ENCODE results near the gene CDK5RAP2. TPM values are rescaled to one million over a fixed set of nuclear protein-coding genes. Genes with fewer than 3 reads are reported as not detected.

CDK5RAP2 gene
- total RNA-seq, 1 donor from 2014 or later, result 54.7 TPM

- H3K9me3 ChIP-seq, result no peaks in the 10 kb centered on the region
- intact Hi-C loops (cut with DNase I), result no loop called here
Measured at GRCh38 chr9:120358877-120359276, 221.1 kb downstream of the CDK5RAP2 start.

GRCh38 chr9:120353506-120353905 is 226.5 kb downstream of the CDK5RAP2 start:
- no peaks in the 10 kb centered on the region for H3K4me1 ChIP-seq
- intact Hi-C loops (cut with DNase I), result no loop called here
- H3K27ac ChIP-seq, result no peak overlapping the region
- no peaks in the 10 kb centered on the region for H3K36me3 ChIP-seq
- no peak overlapping the region for H3K4me3 ChIP-seq
- DNase-seq (no peak), ATAC-seq (no peak)
- H3K9me3 ChIP-seq, result no peaks in the 10 kb centered on the region
- H3K27me3 ChIP-seq (ENCODE audit: low read depth), result no peaks in the 10 kb centered on the region
- TF ChIP-seq, protein P1, sequence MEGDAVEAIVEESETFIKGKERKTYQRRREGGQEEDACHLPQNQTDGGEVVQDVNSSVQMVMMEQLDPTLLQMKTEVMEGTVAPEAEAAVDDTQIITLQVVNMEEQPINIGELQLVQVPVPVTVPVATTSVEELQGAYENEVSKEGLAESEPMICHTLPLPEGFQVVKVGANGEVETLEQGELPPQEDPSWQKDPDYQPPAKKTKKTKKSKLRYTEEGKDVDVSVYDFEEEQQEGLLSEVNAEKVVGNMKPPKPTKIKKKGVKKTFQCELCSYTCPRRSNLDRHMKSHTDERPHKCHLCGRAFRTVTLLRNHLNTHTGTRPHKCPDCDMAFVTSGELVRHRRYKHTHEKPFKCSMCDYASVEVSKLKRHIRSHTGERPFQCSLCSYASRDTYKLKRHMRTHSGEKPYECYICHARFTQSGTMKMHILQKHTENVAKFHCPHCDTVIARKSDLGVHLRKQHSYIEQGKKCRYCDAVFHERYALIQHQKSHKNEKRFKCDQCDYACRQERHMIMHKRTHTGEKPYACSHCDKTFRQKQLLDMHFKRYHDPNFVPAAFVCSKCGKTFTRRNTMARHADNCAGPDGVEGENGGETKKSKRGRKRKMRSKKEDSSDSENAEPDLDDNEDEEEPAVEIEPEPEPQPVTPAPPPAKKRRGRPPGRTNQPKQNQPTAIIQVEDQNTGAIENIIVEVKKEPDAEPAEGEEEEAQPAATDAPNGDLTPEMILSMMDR (IDR thresholded peaks at IDR 0.05), result no peak

More at GRCh38 chr9:120358877-120359276, 221.1 kb downstream of the CDK5RAP2 start:
- H3K36me3 ChIP-seq, result no peaks in the 10 kb centered on the region
- H3K27me3 ChIP-seq (ENCODE audit: low read depth), result no peaks in the 10 kb centered on the region
- no peak for DNase-seq
- H3K27ac ChIP-seq, result no peak overlapping the region
- ATAC-seq, result no peak
- H3K4me1 ChIP-seq, result no peaks in the 10 kb centered on the region
- TF ChIP-seq, protein P1 (IDR thresholded peaks at IDR 0.05), result no peak
- no peak overlapping the region for H3K4me3 ChIP-seq

DNA sequence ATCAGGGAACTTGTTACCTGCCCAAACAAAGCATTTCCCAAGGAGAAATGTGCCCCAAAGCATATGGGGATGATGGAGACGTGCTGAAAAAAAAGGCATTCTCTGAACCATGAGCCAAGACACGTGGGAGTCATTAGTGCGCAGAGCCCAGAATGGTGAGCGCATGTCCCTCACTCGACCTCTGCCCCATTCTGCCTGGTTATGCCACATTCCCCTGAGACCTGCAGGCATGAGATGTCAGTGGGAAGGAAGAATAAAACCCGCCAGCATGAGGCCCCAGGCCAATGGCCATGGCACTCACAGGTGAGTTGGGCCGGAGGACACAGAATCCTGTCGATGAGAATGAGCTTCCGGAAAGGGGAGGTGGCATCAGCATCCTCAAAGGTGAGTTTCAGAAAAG is 228.9 kb downstream of the CDK5RAP2 start:
- intact Hi-C loops (cut with DNase I), result no loop called here
- Histone ChIP-seq H3K27ac (no peak overlapping the region), H3K27me3 (ENCODE audit: low read depth) (no peaks in the 10 kb centered on the region), H3K4me3 (no peak overlapping the region), H3K36me3 (no peaks in the 10 kb centered on the region), H3K9me3 (no peaks in the 10 kb centered on the region), H3K4me1 (no peaks in the 10 kb centered on the region)
- ATAC-seq (no peak), DNase-seq (no peak)
- TF ChIP-seq, protein P1 (IDR thresholded peaks at IDR 0.05), result no peak

- no peaks in the 10 kb centered on the region for H3K4me1 ChIP-seq
- intact Hi-C loops (cut with DNase I), result no loop called here
- TF ChIP-seq, protein P1 (IDR thresholded peaks at IDR 0.05), result no peak
- H3K9me3 ChIP-seq, result no peaks in the 10 kb centered on the region
- ATAC-seq (no peak), DNase-seq (no peak)
- H3K4me3 ChIP-seq, result no peak overlapping the region
- H3K27me3 ChIP-seq (ENCODE audit: low read depth), result no peaks in the 10 kb centered on the region
- H3K27ac ChIP-seq, result no peak overlapping the region
- no peaks in the 10 kb centered on the region for H3K36me3 ChIP-seq
Measured at GRCh38 chr9:120350596-120350995, 229.4 kb downstream of the CDK5RAP2 start.

DNA sequence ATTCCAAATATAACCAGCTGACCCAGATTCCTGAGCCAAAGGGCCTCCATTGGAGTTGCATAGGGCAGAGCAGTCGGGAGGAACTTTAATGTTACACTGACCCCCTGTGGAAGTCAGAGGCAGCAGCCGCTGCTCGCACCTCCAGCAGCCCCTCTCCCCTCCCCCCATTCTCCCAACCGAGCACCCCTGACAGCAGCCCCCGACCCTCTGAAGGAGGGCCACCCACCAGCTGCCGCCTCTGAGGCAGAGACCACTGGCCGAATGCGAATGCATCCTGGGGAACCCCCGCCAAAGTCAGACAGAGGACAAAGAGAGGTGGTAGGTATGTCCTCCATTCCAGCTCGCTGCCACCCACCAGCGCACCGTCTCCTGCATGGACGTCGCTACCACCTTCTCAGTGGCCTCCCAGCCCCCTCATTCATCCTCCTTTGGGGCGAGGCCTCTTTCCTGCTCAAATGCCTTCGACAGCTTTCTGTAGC is 231.0 kb downstream of the CDK5RAP2 start:
- TF ChIP-seq, protein P1 (IDR thresholded peaks at IDR 0.05), result peak; percentile 49
- H3K4me3 ChIP-seq, result no peak overlapping the region
- H3K9me3 ChIP-seq, result no peaks in the 10 kb centered on the region
- DNase-seq, result no peak
- H3K27me3 ChIP-seq (ENCODE audit: low read depth), result no peaks in the 10 kb centered on the region
- H3K36me3 ChIP-seq, result no peaks in the 10 kb centered on the region
- peak; percentile 60 to 68 for ATAC-seq
- no peaks in the 10 kb centered on the region for H3K4me1 ChIP-seq
- intact Hi-C loops (cut with DNase I), result no loop called here
- no peak overlapping the region for H3K27ac ChIP-seq

GRCh38 chr9:120345379-120345778 is 234.6 kb downstream of the CDK5RAP2 start:
- H3K36me3 ChIP-seq, result no peaks in the 10 kb centered on the region
- intact Hi-C loops (cut with DNase I), result no loop called here
- no peaks in the 10 kb centered on the region for H3K9me3 ChIP-seq
- H3K4me3 ChIP-seq, result no peak overlapping the region
- ATAC-seq, result no peak
- no peak overlapping the region for H3K27ac ChIP-seq
- TF ChIP-seq, protein P1 (IDR thresholded peaks at IDR 0.05), result no peak
- H3K4me1 ChIP-seq, result no peaks in the 10 kb centered on the region
- DNase-seq, result no peak
- H3K27me3 ChIP-seq (ENCODE audit: low read depth), result no peaks in the 10 kb centered on the region
